ENCODE results near the gene LRRK1.

- TF ChIP-seq, protein P1, sequence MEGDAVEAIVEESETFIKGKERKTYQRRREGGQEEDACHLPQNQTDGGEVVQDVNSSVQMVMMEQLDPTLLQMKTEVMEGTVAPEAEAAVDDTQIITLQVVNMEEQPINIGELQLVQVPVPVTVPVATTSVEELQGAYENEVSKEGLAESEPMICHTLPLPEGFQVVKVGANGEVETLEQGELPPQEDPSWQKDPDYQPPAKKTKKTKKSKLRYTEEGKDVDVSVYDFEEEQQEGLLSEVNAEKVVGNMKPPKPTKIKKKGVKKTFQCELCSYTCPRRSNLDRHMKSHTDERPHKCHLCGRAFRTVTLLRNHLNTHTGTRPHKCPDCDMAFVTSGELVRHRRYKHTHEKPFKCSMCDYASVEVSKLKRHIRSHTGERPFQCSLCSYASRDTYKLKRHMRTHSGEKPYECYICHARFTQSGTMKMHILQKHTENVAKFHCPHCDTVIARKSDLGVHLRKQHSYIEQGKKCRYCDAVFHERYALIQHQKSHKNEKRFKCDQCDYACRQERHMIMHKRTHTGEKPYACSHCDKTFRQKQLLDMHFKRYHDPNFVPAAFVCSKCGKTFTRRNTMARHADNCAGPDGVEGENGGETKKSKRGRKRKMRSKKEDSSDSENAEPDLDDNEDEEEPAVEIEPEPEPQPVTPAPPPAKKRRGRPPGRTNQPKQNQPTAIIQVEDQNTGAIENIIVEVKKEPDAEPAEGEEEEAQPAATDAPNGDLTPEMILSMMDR (IDR thresholded peaks at IDR 0.05; ENCODE audit: low read length), result no peak
- TF ChIP-seq EZH2 (IDR thresholded peaks at IDR 0.05; ENCODE audit: borderline replicate concordance, low read length), result no peak
These were observed 129.0 kb downstream of the LRRK1 start for GRCh38 chr15:101048176-101048575.
